CD1c-positive myeloid dendritic cell (primary cell): ENCODE data around the gene RASSF5.

Source experiments
- DNase-seq: peaks from one replicate; pipeline ENCODE4 v3.0.0-alpha.2; 2016; ENCODE audit errors: extremely low spot score

RASSF5 gene

GRCh38 chr1:206514813-206515387, 7.6 kb downstream of the RASSF5 start:
- peak; percentile 72 for DNase-seq

- DNase-seq: peak; percentile 43
Observed at GRCh38 chr1:206516728-206516990, 9.3 kb downstream of the RASSF5 start.

GRCh38 chr1:206517784-206518183, 10.5 kb downstream of the RASSF5 start:
- no peak for DNase-seq

- no peak for DNase-seq
Observed at GRCh38 chr1:206518206-206518605, 10.9 kb downstream of the RASSF5 start.

GRCh38 chr1:206518743-206519142, 11.4 kb downstream of the RASSF5 start:
- no peak for DNase-seq

- DNase-seq: no peak
Observed at GRCh38 chr1:206521127-206521526, 13.8 kb downstream of the RASSF5 start.

- DNase-seq: no peak
Observed at GRCh38 chr1:206521694-206522402, 14.5 kb downstream of the RASSF5 start.

- DNase-seq: peak; percentile 64
Observed at GRCh38 chr1:206524739-206525364, 17.5 kb downstream of the RASSF5 start.

- DNase-seq: peak; percentile 71
Observed at GRCh38 chr1:206526064-206526911, 19.0 kb downstream of the RASSF5 start.

- no peak for DNase-seq
Observed at GRCh38 chr1:206529425-206529824, 22.1 kb downstream of the RASSF5 start.

- DNase-seq: no peak
Observed at GRCh38 chr1:206532368-206532767, 25.0 kb downstream of the RASSF5 start.

- no peak for DNase-seq
Observed at GRCh38 chr1:206534552-206534951, 27.2 kb downstream of the RASSF5 start.

- no peak for DNase-seq
Observed at GRCh38 chr1:206535853-206536188, 28.5 kb downstream of the RASSF5 start.

- no peak for DNase-seq
Observed at GRCh38 chr1:206537141-206537540, 29.8 kb downstream of the RASSF5 start.

- DNase-seq: no peak
Observed at GRCh38 chr1:206538086-206538770, 30.9 kb downstream of the RASSF5 start.

- DNase-seq: no peak
Observed at GRCh38 chr1:206538901-206539640, 31.7 kb downstream of the RASSF5 start.

- no peak for DNase-seq
Observed at GRCh38 chr1:206540044-206540780, 32.9 kb downstream of the RASSF5 start.

GRCh38 chr1:206541236-206541833, 34.0 kb downstream of the RASSF5 start:
- DNase-seq: no peak

GRCh38 chr1:206544562-206545257, 37.4 kb downstream of the RASSF5 start:
- peak; percentile 82 for DNase-seq

GRCh38 chr1:206545351-206545750, 38.0 kb downstream of the RASSF5 start:
- no peak for DNase-seq
